Type B pancreatic cell (in vitro differentiated cells): Measurements from ENCODE around the gene ASCC1. TPM values are rescaled to one million over a fixed set of nuclear protein-coding genes. Genes with fewer than 3 reads are reported as not detected.

Experiments used
- DNase-seq: peaks from one replicate; pipeline ENCODE4 v3.0.0; 2021; ENCODE audit warnings: mixed read lengths; ENCODE audit not compliant: unreplicated experiment; ENCODE audit errors: extremely low spot score
- H3K27ac Mint-ChIP-seq: 2 replicates; pipeline ENCODE4 v1.8.0; 2021; ENCODE audit warnings: mild to moderate bottlenecking, mixed read lengths
- H3K27me3 Mint-ChIP-seq: 2 replicates; pipeline ENCODE4 v1.8.0; 2021; ENCODE audit warnings: mixed read lengths
- H3K36me3 Mint-ChIP-seq: 2 replicates; pipeline ENCODE4 v1.8.0; 2021; ENCODE audit warnings: mixed read lengths
- H3K4me1 Mint-ChIP-seq: one replicate; pipeline ENCODE4 v1.8.0; 2021; ENCODE audit warnings: mixed read lengths; ENCODE audit not compliant: unreplicated experiment
- H3K4me3 Mint-ChIP-seq: 2 replicates; pipeline ENCODE4 v1.8.0; 2021; ENCODE audit warnings: mild to moderate bottlenecking, mixed read lengths
- H3K9me3 Mint-ChIP-seq: 2 replicates; pipeline ENCODE4 v1.8.0; 2021; ENCODE audit warnings: mixed read lengths
- total RNA-seq: library from RNA; stranded (reverse); gene quantifications from 2 replicates; pipeline ENCODE4 v1.2.1, GENCODE V29; 2021; ENCODE audit warnings: low replicate concordance
- TF ChIP-seq, protein P1 (sequence below): fragments of 200-600 bp; sonication (generic); conservative IDR thresholded peaks from 2 replicates; pipeline ENCODE4 v1.5.0; 2021; ENCODE audit warnings: antibody characterized with exemption, mild to moderate bottlenecking

The ASCC1 gene
- total RNA-seq, 1 donor from 2014 or later = 32.8 TPM

DNA sequence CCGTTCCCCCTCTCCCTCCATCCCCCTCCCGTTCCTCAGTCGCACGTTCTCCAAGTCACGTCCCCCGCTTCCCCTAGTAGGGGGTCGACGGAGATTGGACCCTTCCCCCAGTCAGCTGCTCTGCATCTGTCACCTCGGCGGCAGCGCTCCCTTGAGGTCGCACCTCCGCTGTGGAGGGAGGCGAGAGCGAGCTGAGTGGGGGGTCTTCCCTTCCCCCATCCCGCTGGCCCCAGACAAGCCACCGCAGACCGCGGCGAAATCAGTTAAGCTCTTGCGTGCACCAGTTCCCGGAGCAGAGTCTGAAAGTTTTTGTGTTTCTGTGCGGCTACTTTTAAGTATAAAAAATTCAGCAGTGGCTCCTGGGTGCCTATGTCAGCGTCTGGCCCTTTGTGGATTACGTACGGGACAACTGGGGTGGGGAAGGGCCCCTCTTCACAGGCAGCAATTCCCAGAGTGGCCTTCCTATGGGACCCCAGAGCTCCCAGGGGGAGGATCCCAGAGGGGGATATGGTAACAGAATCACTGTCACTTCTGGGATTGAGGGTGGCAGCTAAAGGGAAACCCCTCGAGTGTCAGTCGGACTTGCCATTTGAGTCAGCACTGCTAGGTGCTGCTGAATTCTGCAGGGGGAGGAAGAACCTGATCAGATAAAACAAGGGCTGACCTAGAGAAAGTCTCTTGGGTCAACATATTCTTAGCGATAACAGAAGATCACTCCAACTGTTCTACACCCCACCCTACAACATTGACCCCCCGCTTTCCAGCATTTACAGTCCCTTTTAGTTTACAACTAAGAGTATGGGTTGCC, 45.1 kb upstream of the ASCC1 start:
- Mint-ChIP-seq H3K36me3 (no peaks in the 10 kb centered on the region), H3K9me3 (no peaks in the 10 kb centered on the region), H3K27me3 (no peaks in the 10 kb centered on the region), H3K27ac (peak overlapping the region; percentile 99), H3K4me3 (peak overlapping the region; percentile 88), H3K4me1 (peaks cover 49% of the 10 kb centered on the region)
- TF ChIP-seq, protein P1, sequence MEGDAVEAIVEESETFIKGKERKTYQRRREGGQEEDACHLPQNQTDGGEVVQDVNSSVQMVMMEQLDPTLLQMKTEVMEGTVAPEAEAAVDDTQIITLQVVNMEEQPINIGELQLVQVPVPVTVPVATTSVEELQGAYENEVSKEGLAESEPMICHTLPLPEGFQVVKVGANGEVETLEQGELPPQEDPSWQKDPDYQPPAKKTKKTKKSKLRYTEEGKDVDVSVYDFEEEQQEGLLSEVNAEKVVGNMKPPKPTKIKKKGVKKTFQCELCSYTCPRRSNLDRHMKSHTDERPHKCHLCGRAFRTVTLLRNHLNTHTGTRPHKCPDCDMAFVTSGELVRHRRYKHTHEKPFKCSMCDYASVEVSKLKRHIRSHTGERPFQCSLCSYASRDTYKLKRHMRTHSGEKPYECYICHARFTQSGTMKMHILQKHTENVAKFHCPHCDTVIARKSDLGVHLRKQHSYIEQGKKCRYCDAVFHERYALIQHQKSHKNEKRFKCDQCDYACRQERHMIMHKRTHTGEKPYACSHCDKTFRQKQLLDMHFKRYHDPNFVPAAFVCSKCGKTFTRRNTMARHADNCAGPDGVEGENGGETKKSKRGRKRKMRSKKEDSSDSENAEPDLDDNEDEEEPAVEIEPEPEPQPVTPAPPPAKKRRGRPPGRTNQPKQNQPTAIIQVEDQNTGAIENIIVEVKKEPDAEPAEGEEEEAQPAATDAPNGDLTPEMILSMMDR = no peak
- DNase-seq = no peak

DNA sequence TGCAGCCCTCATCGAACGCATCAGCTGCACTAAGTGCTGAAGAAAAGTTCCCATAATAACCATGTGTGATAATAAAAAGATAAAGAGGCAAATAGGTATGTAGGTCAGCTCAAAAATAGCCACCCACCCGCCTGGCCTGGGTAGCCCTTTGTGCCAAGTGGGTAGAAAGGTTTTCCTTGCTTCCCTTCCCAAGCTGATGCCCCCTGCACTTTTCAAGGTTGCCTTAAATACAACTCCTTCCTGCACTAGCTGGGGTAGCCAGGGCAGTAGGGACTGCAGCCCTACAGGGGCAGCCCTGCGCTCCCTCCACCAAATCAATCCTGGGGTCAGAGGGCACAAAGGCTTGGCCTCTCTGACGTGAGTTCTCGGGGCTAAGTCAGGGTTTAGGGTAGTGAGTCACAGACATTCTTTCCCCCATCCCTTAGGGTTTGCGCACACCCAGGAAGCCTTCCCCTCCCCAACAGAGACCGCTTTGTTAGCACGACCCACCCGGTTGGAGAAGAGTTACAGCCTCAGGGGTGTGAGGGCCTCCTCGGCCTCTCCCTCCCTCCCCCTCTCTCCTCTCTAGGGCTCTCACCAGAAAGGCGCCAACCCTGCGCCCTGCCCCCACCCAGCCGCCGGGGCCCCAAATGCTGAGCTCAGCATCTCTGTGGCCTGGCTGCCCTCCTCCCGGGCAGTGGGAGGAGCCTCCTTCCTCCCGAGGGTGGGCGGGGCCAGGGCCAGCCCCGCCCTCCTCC, 44.3 kb upstream of the ASCC1 start:
- Mint-ChIP-seq H3K36me3 (no peaks in the 10 kb centered on the region), H3K4me1 (peaks cover 52% of the 10 kb centered on the region), H3K4me3 (peak overlapping the region; percentile 88), H3K9me3 (no peaks in the 10 kb centered on the region), H3K27me3 (no peaks in the 10 kb centered on the region), H3K27ac (peak overlapping the region; percentile 99)
- TF ChIP-seq, protein P1 = no peak
- peak; percentile 96 for DNase-seq

DNA sequence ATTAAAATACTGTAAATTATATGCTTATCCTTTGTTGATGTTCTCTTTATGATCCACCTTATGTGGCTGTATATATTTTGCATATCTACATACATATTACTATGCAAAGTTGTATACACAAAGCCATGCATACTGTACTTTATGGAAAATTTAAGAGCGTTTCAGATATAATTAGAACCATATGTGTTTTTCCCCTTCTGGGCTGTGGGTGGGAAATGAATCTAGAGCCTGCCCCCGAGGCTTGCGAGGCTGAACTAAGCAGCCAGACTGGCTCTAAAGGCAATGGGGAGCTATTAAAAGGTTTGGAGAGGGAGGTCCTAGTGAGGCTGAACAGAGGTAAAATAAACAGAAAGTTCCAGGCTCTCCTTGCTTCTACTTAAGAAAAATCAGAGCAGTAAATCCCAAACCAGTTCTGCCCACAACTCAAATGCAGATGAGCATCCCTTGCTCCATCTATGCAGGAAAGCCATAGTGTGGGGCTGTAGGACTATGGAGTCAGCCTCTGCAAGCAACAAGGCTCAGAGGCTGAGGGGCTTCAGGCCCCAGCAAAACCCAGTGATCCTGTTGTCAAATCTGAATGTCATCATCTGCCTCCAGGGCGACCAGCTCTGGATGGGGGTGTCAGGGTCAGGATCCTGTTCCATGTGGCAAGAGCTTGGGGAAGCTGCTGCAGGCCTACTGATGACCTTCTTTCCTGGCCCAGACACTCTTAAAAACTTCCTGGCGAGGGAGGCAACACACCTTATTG, 43.6 kb upstream of the ASCC1 start:
- TF ChIP-seq, protein P1 = no peak
- no peaks in the 10 kb centered on the region for H3K27me3 Mint-ChIP-seq
- peak overlapping the region; percentile 99 for H3K27ac Mint-ChIP-seq
- peak overlapping the region; percentile 88 for H3K4me3 Mint-ChIP-seq
- H3K4me1 Mint-ChIP-seq = peaks cover 55% of the 10 kb centered on the region
- H3K9me3 Mint-ChIP-seq = no peaks in the 10 kb centered on the region
- no peak for DNase-seq
- no peaks in the 10 kb centered on the region for H3K36me3 Mint-ChIP-seq

DNA sequence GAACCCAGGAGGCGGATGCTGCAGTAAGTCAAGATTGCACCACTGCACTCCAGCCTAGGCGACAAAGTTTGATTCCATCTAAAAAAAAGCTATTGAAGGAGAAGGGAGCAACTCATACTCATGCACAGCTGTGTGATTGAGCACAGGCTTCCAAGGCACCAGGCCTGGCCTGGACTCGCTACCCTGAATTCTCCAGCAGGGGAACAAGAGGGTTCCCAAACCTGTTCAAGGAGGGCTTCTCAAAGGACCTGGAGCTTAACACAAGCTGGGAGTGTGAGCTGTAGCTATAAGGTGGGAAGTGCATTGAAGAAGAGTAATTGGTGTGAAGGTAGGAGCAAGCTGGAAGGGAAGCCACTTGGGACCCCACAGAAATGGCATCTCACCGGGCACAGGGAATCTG, 42.5 kb upstream of the ASCC1 start:
- Mint-ChIP-seq H3K9me3 (no peaks in the 10 kb centered on the region), H3K4me1 (peaks cover 52% of the 10 kb centered on the region), H3K4me3 (peak overlapping the region; percentile 54), H3K27me3 (no peaks in the 10 kb centered on the region), H3K36me3 (no peaks in the 10 kb centered on the region), H3K27ac (peak overlapping the region; percentile 83)
- TF ChIP-seq, protein P1 = peak; percentile 24
- no peak for DNase-seq

DNA sequence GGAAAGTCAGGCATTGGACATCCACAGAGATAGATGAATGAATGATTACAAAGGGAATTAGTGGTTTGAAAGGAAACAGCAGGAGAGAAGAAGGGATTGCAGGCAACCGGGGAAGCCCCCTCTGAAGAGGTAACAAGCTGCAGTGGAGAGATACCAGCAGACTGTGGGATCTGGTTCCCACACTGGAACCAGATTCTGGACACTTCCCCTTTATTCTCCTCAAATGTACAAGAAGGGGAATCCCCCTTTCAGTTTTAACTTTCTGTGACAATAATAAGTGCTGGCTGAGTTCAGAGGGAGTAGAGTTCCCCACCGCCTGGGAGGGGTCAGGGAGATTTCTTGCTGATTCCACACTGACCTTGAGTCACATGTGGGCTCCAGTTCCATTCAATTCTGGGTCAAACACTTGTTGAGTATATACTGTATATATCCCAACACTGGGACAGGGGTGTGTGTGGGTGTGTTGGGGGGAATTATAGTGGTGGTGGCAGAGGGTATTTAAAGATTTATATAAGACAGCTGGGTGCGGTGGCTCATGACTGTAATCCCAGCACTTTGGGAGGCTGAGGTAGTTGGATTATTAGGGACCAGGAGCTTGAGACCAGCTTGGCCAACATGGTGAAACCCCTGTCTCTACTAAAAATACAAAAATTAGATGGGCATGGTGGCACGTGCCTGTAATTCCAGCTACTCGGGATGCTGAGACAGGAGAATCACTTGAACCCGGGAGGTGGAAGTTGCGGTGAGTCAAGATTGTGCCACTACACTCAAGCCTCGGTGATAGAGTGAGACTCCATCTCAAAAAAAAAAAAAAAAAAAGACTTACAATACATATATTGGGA, 41.2 kb upstream of the ASCC1 start:
- peaks cover 59% of the 10 kb centered on the region for H3K4me1 Mint-ChIP-seq

More for the DNA sequence above, 41.2 kb upstream of the ASCC1 start:
- peak overlapping the region; percentile 63 for H3K4me3 Mint-ChIP-seq
- TF ChIP-seq, protein P1 = no peak
- H3K36me3 Mint-ChIP-seq = no peaks in the 10 kb centered on the region
- H3K9me3 Mint-ChIP-seq = no peaks in the 10 kb centered on the region
- no peaks in the 10 kb centered on the region for H3K27me3 Mint-ChIP-seq
- H3K27ac Mint-ChIP-seq = peak overlapping the region; percentile 78
- no peak for DNase-seq
